Measurements from ENCODE around the gene AGK. TPM values are rescaled to one million over a fixed set of nuclear protein-coding genes. Genes with fewer than 3 reads are reported as not detected.

Gene AGK
- total and polyA plus RNA-seq, 7 experiments from 2014 or later, result 24.3 to 58.8 (median 29.9) TPM

DNA sequence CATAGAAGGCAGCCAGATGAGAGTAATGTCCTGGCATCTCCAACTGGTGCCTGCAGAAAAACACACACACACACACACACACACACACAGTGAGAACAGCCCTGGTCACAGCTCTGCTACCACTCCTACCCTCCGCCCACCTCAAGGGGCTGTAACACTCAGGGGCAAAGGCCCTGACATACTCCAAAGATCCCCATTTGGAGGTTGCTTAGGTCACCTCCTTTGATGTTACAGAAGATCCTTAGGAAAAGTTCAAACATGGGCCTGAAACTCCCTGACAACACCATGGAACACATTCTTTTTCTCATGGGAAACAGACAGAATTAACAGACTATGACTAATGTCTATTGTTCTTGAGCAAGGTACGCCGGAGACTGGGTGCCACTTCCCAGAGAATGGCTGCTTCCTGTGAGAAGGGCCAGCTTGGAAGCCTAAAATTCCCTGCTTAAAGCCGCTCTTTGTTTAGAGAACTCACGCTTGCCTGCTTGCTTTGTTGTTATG lies 123.0 kb downstream of the AGK start:
- no peaks in the 10 kb centered on the region for H3K9me3 ChIP-seq (ENCODE audit: control insufficient read depth in 2 of 3, low read length in 3 of 3)
- Mint-ChIP-seq H3K27ac (peak overlapping the region in 5 of 9 donors; percentile 25 to 73 (median 39)), H3K4me1 (peaks cover 0 to 43% (median 0%) of the 10 kb centered on the region in 7 donors), H3K27me3 (no peaks in the 10 kb centered on the region), H3K9me3 (peaks cover 0 to 3% (median 0%) of the 10 kb centered on the region in 11 donors), H3K4me3 (no peak overlapping the region), H3K36me3 (peaks cover 3 to 41% (median 24%) of the 10 kb centered on the region in 5 donors)
- H3K4me1 ChIP-seq (ENCODE audit: control insufficient read depth in 2 of 2, insufficient read depth in 2 of 2, low read length in 2 of 2), result no peaks in the 10 kb centered on the region
- POLR2A ChIA-PET, result interaction anchor here (0.6 kb wide), 1 partner anchor 11 kb away, joined by 3 read pairs; no protein-coding TSS in a partner anchor
- ATAC-seq (no peak), DNase-seq (no peak)
- no peaks in the 10 kb centered on the region for H3K27me3 ChIP-seq (ENCODE audit: control insufficient read depth in 2 of 2, insufficient read depth in 2 of 2, low read length in 2 of 2)
- H3K4me3 ChIP-seq (ENCODE audit: low read length), result no peak overlapping the region
- H3K36me3 ChIP-seq (ENCODE audit: control insufficient read depth in 2 of 3, insufficient read depth in 3 of 3, low read length in 3 of 3), result peaks cover 0 to 38% (median 4%) of the 10 kb centered on the region in 3 experiments
- CTCF ChIA-PET, result interaction anchor here (0.6 kb wide), 1 partner anchor 61 kb away, joined by 3 read pairs; no protein-coding TSS in a partner anchor
- intact Hi-C loops (cut with micrococcal nuclease), result loop anchor here (2.0 kb wide), 2 partner anchors 19 to 65 kb away; partner anchors contain the start of gene SSBP1 (in 1 of the 2)
- H3K27ac ChIP-seq (ENCODE audit: low read depth, low read length), result no peak overlapping the region

- DNase-seq, result no peak
- H3K4me3 ChIP-seq (ENCODE audit: low read length), result no peak overlapping the region
- peaks cover 0 to 39% (median 4%) of the 10 kb centered on the region in 3 experiments for H3K36me3 ChIP-seq (ENCODE audit: control insufficient read depth in 2 of 3, insufficient read depth in 3 of 3, low read length in 3 of 3)
- H3K27ac ChIP-seq (ENCODE audit: low read depth, low read length), result no peak overlapping the region
- no peaks in the 10 kb centered on the region for H3K9me3 ChIP-seq (ENCODE audit: control insufficient read depth in 2 of 3, low read length in 3 of 3)
- Mint-ChIP-seq H3K4me3 (peak overlapping the region in 1 of 10 donors; percentile 46), H3K4me1 (peaks cover 0 to 45% (median 0%) of the 10 kb centered on the region in 7 donors), H3K27me3 (no peaks in the 10 kb centered on the region), H3K27ac (peak overlapping the region in 5 of 9 donors; percentile 12 to 87 (median 51)), H3K36me3 (peaks cover 3 to 41% (median 24%) of the 10 kb centered on the region in 5 donors), H3K9me3 (peaks cover 0 to 3% (median 0%) of the 10 kb centered on the region in 11 donors)
- ATAC-seq, result peak; percentile 37
- H3K4me1 ChIP-seq (ENCODE audit: control insufficient read depth in 2 of 2, insufficient read depth in 2 of 2, low read length in 2 of 2), result no peaks in the 10 kb centered on the region
- ChIA-PET CTCF (interaction anchor here (0.6 kb wide), 1 partner anchor 61 kb away, joined by 3 read pairs; no protein-coding TSS in a partner anchor), POLR2A (interaction anchor here (0.6 kb wide), 3 partner anchors 11 to 72 kb away, joined by 3 to 4 read pairs (median 3); no protein-coding TSS in a partner anchor)
- intact Hi-C loops (cut with micrococcal nuclease), result loop anchor here (1.0 to 2.0 kb wide), 3 partner anchors 20 to 64 kb away; partner anchors contain the start of gene SSBP1 (in 1 of the 2)
- H3K27me3 ChIP-seq (ENCODE audit: control insufficient read depth in 2 of 2, insufficient read depth in 2 of 2, low read length in 2 of 2), result no peaks in the 10 kb centered on the region
These were observed 123.5 kb downstream of the AGK start for GRCh38 chr7:141674702-141675101.

DNA sequence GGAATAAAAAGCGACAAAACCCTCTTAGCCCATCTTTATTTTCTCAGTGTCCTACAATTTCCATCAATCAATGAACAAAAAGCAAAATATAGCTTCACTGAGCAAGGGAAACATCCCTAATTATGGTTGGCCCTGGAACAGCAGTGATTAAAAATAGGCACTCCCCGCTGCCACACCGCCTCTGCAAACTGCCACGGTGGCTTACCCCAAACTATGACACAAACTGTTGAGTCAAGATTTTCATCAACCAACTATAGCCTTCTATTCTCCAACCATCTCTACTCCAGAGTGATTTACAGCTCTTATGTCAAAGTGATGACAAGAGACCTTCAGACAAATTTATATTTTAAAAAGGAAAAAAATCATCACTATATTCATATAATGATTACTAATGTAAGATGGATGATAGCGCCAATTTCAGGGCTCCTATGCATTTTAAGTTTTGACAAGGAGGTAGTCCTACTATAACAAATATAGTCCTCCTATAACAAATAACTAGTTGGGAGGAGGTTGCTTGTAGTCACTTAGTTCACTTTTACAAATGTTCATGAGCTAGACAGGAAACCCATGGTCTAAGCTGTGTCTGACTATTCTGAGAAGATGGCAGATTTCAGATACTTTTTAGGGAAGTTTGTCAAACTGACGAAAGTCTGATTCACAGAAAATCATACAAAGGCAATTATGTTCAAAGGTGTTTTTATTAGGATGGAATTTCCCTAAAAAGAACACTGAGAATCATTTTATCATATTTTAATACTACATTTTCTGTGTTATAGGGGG lies 124.4 kb downstream of the AGK start:
- POLR2A ChIA-PET, result interaction anchor here (0.6 kb wide), 1 partner anchor 71 kb away, joined by 4 read pairs; no protein-coding TSS in a partner anchor
- no peaks in the 10 kb centered on the region for H3K27me3 Mint-ChIP-seq
- peak overlapping the region in 2 of 9 donors; percentile 51 to 87 for H3K27ac Mint-ChIP-seq

GRCh38 chr7:141676618-141677017 lies 125.4 kb downstream of the AGK start:
- H3K9me3 Mint-ChIP-seq, result peaks cover 0 to 3% (median 0%) of the 10 kb centered on the region in 11 donors
- peak; percentile 18 for ATAC-seq
- H3K36me3 Mint-ChIP-seq, result peaks cover 7 to 51% (median 33%) of the 10 kb centered on the region in 5 donors

More for the DNA sequence above, 124.4 kb downstream of the AGK start:
- Histone ChIP-seq H3K36me3 (ENCODE audit: control insufficient read depth in 2 of 3, insufficient read depth in 3 of 3, low read length in 3 of 3) (peaks cover 0 to 48% (median 4%) of the 10 kb centered on the region in 3 experiments), H3K27ac (ENCODE audit: low read depth, low read length) (no peak overlapping the region), H3K9me3 (ENCODE audit: control insufficient read depth in 2 of 3, low read length in 3 of 3) (no peaks in the 10 kb centered on the region), H3K4me3 (ENCODE audit: low read length) (no peak overlapping the region), H3K27me3 (ENCODE audit: control insufficient read depth in 2 of 2, insufficient read depth in 2 of 2, low read length in 2 of 2) (no peaks in the 10 kb centered on the region), H3K4me1 (ENCODE audit: control insufficient read depth in 2 of 2, insufficient read depth in 2 of 2, low read length in 2 of 2) (no peaks in the 10 kb centered on the region)
- CTCF ChIA-PET, result no interaction called here
- peaks cover 3 to 47% (median 32%) of the 10 kb centered on the region in 5 donors for H3K36me3 Mint-ChIP-seq
- peak overlapping the region in 1 of 10 donors; percentile 46 for H3K4me3 Mint-ChIP-seq
- peaks cover 0 to 3% (median 0%) of the 10 kb centered on the region in 11 donors for H3K9me3 Mint-ChIP-seq
- intact Hi-C loops (cut with micrococcal nuclease), result loop anchor here (1.0 to 2.0 kb wide), 3 partner anchors 21 to 63 kb away; partner anchors contain the start of gene SSBP1 (in 1 of the 2)
- H3K4me1 Mint-ChIP-seq, result peaks cover 0 to 52% (median 6%) of the 10 kb centered on the region in 7 donors
- ATAC-seq, result peak; percentile 70
- peak in 1 of 9 donors; percentile 32 for DNase-seq

DNA sequence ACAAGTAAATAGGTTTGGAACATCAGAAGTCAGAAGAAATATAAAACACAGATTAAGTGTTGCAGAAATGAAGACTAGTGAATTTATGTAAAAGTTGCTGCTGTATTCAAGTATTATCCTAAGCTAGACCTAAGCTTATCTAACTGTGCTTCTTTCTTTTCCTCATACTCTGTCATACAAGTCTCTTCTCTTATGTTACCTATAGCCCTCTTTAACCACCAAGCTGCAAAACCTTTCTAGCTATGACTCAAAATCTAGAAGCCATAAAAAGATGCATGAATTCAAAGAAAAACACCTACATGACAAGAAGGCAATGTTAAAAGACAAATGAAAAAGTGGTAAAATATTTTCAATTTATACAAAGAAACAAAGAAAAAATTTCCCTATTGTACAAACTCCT lies 127.8 kb downstream of the AGK start:
- H3K27ac ChIP-seq (ENCODE audit: low read depth, low read length), result no peak overlapping the region
- Mint-ChIP-seq H3K4me3 (peak overlapping the region in 1 of 10 donors; percentile 8), H3K36me3 (peaks cover 7 to 47% (median 29%) of the 10 kb centered on the region in 5 donors), H3K9me3 (no peaks in the 10 kb centered on the region), H3K4me1 (peaks cover 0 to 54% (median 0%) of the 10 kb centered on the region in 7 donors), H3K27ac (peak overlapping the region in 2 of 9 donors; percentile 21 to 48), H3K27me3 (no peaks in the 10 kb centered on the region)
- H3K27me3 ChIP-seq (ENCODE audit: control insufficient read depth in 2 of 2, insufficient read depth in 2 of 2, low read length in 2 of 2), result no peaks in the 10 kb centered on the region
- no peak overlapping the region for H3K4me3 ChIP-seq (ENCODE audit: low read length)
- ChIA-PET POLR2A (interaction anchor here (0.7 kb wide), 1 partner anchor 10 kb away, joined by 3 read pairs; no protein-coding TSS in a partner anchor), CTCF (no interaction called here)
- H3K4me1 ChIP-seq (ENCODE audit: control insufficient read depth in 2 of 2, insufficient read depth in 2 of 2, low read length in 2 of 2), result no peaks in the 10 kb centered on the region
- DNase-seq (no peak), ATAC-seq (no peak)
- intact Hi-C loops (cut with micrococcal nuclease), result no loop called here
- H3K9me3 ChIP-seq (ENCODE audit: control insufficient read depth in 2 of 3, low read length in 3 of 3), result no peaks in the 10 kb centered on the region
- H3K36me3 ChIP-seq (ENCODE audit: control insufficient read depth in 2 of 3, insufficient read depth in 3 of 3, low read length in 3 of 3), result peaks cover 0 to 38% (median 4%) of the 10 kb centered on the region in 3 experiments

More at GRCh38 chr7:141676618-141677017, 125.4 kb downstream of the AGK start:
- Histone ChIP-seq H3K4me3 (ENCODE audit: low read length) (no peak overlapping the region), H3K4me1 (ENCODE audit: control insufficient read depth in 2 of 2, insufficient read depth in 2 of 2, low read length in 2 of 2) (no peaks in the 10 kb centered on the region), H3K9me3 (ENCODE audit: control insufficient read depth in 2 of 3, low read length in 3 of 3) (no peaks in the 10 kb centered on the region), H3K27me3 (ENCODE audit: control insufficient read depth in 2 of 2, insufficient read depth in 2 of 2, low read length in 2 of 2) (no peaks in the 10 kb centered on the region), H3K36me3 (ENCODE audit: control insufficient read depth in 2 of 3, insufficient read depth in 3 of 3, low read length in 3 of 3) (peaks cover 0 to 48% (median under 1%) of the 10 kb centered on the region in 3 experiments), H3K27ac (ENCODE audit: low read depth, low read length) (no peak overlapping the region)
- POLR2A ChIA-PET, result interaction anchor here (1.0 kb wide), 1 partner anchor 11 kb away, joined by 3 read pairs; no protein-coding TSS in a partner anchor
- intact Hi-C loops (cut with micrococcal nuclease), result no loop called here
- peak overlapping the region in 2 of 9 donors; percentile 72 to 77 for H3K27ac Mint-ChIP-seq
- DNase-seq, result no peak
- H3K27me3 Mint-ChIP-seq, result no peaks in the 10 kb centered on the region
- CTCF ChIA-PET, result no interaction called here
- H3K4me1 Mint-ChIP-seq, result peaks cover 0 to 52% (median 4%) of the 10 kb centered on the region in 7 donors
- H3K4me3 Mint-ChIP-seq, result peak overlapping the region in 1 of 10 donors; percentile 28

GRCh38 chr7:141685285-141686023 lies 134.2 kb downstream of the AGK start:
- Histone ChIP-seq H3K4me1 (ENCODE audit: control insufficient read depth in 2 of 2, insufficient read depth in 2 of 2, low read length in 2 of 2) (no peaks in the 10 kb centered on the region), H3K36me3 (ENCODE audit: control insufficient read depth in 2 of 3, insufficient read depth in 3 of 3, low read length in 3 of 3) (peaks cover 4 to 38% (median 4%) of the 10 kb centered on the region in 3 experiments), H3K4me3 (ENCODE audit: low read length) (no peak overlapping the region), H3K27me3 (ENCODE audit: control insufficient read depth in 2 of 2, insufficient read depth in 2 of 2, low read length in 2 of 2) (no peaks in the 10 kb centered on the region), H3K9me3 (ENCODE audit: control insufficient read depth in 2 of 3, low read length in 3 of 3) (no peaks in the 10 kb centered on the region), H3K27ac (ENCODE audit: low read depth, low read length) (no peak overlapping the region)
- H3K4me1 Mint-ChIP-seq, result peaks cover 11 to 36% (median 19%) of the 10 kb centered on the region in 7 donors
- no peaks in the 10 kb centered on the region for H3K27me3 Mint-ChIP-seq
- H3K9me3 Mint-ChIP-seq, result peaks cover 0 to 2% (median 0%) of the 10 kb centered on the region in 11 donors
- peaks cover 8 to 52% (median 33%) of the 10 kb centered on the region in 5 donors for H3K36me3 Mint-ChIP-seq
- no peak for ATAC-seq
- CTCF ChIA-PET, result no interaction called here
- intact Hi-C loops (cut with micrococcal nuclease), result no loop called here
- POLR2A ChIA-PET, result interaction anchor here (0.6 kb wide), 1 partner anchor 11 kb away, joined by 3 read pairs; no protein-coding TSS in a partner anchor
- H3K27ac Mint-ChIP-seq, result peak overlapping the region in 1 of 9 donors; percentile 46
- H3K4me3 Mint-ChIP-seq, result no peak overlapping the region
- DNase-seq, result no peak
